D721Med (cell line): Measurements from ENCODE around the gene SERINC3.

Source experiments
- DNase-seq: peaks from one replicate; pipeline ENCODE4 v3.0.0; 2011; ENCODE audit warnings: low spot score; ENCODE audit not compliant: insufficient read length
- FAIRE-seq: peaks from 2 replicates; lab custom pipeline; 2011; peaks lifted over from hg19 to GRCh38; lab: Jason Lieb, UNC
- TF ChIP-seq, protein P1 (sequence below): IDR thresholded peaks from 2 replicates; pipeline ENCODE4 v1.5.1; 2012; ENCODE audit warnings: mild to moderate bottlenecking, control low read depth; ENCODE audit not compliant: insufficient read depth; ENCODE audit errors: missing control alignments

SERINC3 gene

DNA sequence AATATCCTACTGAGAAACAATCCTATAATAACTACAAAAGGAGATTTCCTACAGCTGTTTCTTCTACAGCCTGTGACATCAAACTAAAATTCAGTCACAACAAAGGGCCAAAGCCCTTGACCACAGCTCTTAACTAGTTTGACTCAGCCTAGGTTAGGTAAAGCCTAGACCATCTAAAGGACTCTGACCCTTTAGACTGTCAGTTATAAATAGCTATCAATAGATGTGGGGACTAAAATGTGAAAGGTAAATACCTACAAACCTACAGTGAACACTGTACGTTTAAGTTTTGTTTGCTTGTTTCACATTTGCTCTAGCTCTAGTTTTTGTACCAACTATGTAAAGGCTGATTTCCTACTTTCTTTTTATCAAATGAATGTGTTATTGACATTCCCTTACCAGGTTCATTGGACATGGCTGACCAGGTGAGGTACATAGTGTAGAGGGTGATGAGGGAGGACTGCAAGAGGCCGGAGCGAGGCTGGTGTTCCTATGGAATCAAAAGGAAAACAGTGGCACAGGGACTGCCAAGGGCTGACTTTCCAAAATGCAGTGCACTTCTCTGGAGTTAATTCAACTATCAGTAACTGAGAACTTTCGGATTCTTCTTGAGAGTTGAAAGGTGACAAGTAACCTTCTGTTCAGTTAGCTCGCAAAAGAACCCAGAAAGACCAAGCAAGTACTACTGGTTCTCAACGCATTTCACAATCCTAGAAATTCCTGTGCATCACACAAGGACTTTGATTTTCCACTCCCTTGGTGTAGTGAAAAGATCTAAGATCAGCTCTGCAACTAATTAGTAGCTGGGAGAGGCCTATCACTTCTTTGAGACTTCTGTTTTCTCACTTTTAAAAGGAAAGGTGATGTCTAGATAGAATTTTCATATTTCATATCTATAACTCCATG is 17.2 kb downstream of the SERINC3 start:
- DNase-seq, result no peak
- FAIRE-seq, result no peak
- TF ChIP-seq, protein P1, sequence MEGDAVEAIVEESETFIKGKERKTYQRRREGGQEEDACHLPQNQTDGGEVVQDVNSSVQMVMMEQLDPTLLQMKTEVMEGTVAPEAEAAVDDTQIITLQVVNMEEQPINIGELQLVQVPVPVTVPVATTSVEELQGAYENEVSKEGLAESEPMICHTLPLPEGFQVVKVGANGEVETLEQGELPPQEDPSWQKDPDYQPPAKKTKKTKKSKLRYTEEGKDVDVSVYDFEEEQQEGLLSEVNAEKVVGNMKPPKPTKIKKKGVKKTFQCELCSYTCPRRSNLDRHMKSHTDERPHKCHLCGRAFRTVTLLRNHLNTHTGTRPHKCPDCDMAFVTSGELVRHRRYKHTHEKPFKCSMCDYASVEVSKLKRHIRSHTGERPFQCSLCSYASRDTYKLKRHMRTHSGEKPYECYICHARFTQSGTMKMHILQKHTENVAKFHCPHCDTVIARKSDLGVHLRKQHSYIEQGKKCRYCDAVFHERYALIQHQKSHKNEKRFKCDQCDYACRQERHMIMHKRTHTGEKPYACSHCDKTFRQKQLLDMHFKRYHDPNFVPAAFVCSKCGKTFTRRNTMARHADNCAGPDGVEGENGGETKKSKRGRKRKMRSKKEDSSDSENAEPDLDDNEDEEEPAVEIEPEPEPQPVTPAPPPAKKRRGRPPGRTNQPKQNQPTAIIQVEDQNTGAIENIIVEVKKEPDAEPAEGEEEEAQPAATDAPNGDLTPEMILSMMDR, result no peak

DNA sequence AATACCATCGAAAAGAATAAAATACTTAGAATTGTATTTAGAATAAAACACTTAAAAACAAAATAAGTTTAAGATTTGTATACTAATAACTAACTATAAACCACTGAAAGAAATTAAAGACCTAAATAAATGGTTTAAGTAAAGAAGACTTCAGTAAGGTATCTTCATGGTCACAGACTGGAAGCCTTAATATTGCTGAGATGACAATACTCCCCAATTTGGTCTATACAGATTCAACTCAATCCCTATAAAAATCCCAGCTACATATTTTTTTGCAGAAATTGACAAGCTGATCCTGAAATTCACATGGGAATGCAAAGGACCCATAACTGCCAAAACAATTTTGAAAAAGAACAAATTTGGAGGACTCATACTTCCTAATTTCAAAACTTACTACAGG is 18.9 kb downstream of the SERINC3 start:
- FAIRE-seq (no peak), DNase-seq (no peak)
- TF ChIP-seq, protein P1, result no peak

DNA sequence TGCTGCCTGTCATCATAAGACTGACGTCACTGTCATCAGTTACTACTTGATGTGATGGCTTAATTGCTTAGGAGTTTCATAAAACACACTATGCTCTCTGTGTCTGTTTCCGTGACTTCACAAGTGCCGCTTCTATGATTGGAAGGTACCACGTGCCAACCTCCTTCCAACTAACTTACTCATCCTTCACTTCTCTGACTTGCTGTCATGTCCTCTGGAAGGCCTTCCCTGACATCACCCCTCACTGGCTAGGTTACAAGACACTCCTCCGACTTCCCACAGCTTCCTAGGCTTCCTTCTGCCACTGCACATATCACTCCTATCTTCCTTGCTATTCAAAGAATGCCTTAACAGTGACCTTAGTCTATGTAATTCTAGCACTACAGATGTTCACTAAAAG is 20.4 kb downstream of the SERINC3 start:
- no peak for FAIRE-seq
- DNase-seq, result no peak
- TF ChIP-seq, protein P1, result no peak

DNA sequence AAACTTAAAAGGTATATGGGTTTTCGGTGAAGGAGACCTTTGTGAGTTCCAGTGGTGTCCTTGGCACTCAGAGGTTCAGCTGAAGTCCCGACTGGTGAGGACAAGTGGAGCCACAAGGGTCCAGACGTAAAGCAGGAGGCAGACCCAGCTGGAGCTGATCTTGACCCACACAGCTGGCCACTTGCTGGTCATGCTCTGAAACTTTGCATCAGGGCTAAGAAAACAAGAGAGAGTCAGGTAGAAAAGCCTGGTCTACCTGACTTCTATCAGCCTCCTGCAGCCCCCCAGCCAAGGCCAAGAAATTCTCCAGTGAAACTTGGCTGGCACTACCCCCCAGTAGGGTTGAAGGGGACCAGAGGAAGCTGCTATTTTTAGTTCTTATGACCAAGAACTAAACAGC is 21.6 kb downstream of the SERINC3 start:
- no peak for FAIRE-seq
- no peak for DNase-seq
- TF ChIP-seq, protein P1, result no peak

DNA sequence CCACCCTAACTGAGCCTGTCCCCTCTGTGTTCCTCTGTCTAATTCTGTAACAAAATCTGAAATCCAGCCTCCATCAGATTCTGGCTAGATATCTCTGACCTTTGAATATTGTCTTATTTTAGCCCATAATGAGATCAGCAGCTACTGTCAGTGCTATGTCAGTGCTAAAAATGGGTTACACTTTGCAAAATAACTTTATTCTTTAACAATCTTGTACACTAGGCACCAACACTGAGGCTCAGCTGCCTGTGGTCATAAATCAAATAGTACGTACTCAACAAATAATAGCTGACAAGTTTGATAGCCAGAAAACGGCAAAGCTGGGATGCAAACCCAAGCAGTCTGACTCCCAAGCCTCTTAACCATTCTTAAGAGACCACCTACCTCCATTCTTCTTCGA is 24.1 kb downstream of the SERINC3 start:
- DNase-seq (no peak), FAIRE-seq (no peak)

DNA sequence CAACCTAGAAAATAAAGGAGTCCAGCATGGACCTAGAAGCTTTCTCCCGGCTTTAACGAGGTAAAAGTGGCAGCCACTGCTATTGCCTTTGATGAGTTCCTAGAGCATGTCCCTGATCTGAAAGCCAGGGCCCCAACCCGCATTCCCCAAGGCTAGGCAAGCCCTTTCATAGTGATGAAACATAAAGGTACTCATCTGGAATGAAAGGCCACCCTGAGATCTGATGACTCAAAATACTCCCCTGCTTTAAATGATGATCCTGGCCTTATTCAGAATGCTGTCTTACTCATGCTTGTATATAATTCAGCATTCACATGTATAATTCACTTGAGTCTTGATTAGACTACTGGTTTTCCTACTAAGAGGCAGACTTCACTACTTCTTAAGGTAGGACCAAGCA is 24.9 kb downstream of the SERINC3 start:
- FAIRE-seq (no peak), DNase-seq (no peak)
- TF ChIP-seq, protein P1, result no peak

More for the DNA sequence above, 24.1 kb downstream of the SERINC3 start:
- TF ChIP-seq, protein P1, result no peak
